Bone marrow (tissue), 2 donors: ENCODE results near the gene TMEM255B.
"Not testable (repeated sequence)": the region's sequence is repeated elsewhere in the genome, so short reads cannot be mapped to it uniquely, and the experiment has no call there.

Source experiments
- DNase-seq, 2 donors: peaks; one replicate each; lab custom pipeline; 2025; lab: John Stamatoyannopoulos, UW

TMEM255B gene

DNA sequence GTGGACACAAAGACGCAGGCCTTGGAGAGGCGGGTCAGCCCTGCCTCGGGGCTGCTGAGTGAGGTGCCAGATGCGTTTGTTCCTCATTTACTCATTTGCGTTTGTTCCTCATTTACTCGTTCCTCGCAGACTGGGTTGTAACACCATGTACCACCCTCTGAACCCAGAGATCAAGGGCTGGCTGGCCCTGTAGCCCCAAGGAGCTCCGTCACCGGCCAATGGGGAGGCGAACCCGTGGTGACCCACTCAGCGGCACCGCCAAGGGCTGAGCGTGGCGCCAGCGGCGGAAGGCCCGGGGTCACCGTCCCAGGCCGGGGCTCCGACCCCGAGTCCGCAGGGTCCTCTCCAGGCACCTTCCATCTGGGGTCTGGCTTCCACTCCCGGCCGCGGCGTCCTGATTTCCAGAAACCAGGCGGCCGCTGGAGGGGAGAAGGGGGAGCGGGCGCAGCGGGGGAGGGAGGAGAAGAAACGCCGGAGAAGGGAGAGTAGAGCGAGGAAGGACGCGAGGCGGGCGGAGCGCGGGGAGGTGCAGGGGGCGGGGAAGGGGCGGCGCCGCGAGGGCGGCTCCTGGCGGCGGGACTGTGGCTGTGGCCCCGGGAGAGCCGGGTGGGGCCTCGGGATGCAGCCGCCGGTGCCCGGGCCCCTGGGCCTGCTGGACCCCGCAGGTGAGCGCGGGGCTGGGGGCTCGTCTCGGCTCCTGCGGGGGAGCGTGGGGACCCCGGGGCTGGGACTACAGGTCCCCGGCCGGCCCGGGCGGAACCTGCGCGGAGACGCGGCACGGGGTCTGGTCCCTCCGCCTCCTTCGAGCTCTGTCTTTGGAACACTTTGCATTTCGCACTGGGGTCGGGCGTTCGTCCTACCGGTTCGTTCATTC is at the start of gene TMEM255B:
TSS of gene TMEM255B (plus strand) at position 576 of the 874 bp plus-strand sequence. CDS start at position 620, 44 bp downstream.
- peak; percentile 69 to 88 for DNase-seq

DNA sequence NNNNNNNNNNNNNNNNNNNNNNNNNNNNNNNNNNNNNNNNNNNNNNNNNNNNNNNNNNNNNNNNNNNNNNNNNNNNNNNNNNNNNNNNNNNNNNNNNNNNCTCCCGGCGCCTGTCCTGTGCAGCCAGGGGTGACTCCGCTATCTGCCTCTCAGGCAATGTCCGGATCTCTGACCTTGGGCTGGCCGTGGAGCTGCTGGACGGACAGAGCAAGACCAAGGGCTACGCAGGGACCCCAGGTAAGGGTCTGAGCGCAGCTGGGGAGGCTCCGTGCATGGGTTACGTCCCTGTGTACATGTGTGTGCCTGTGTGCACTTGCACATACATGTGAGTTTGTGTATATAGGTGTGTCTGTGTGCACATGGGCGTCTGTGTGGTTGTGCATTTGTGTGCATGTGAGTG is 36.1 kb upstream of the TMEM255B start:
- no peak for DNase-seq

GRCh38 chr13:113723410-113724015 is 35.5 kb upstream of the TMEM255B start:
- no peak for DNase-seq

DNA sequence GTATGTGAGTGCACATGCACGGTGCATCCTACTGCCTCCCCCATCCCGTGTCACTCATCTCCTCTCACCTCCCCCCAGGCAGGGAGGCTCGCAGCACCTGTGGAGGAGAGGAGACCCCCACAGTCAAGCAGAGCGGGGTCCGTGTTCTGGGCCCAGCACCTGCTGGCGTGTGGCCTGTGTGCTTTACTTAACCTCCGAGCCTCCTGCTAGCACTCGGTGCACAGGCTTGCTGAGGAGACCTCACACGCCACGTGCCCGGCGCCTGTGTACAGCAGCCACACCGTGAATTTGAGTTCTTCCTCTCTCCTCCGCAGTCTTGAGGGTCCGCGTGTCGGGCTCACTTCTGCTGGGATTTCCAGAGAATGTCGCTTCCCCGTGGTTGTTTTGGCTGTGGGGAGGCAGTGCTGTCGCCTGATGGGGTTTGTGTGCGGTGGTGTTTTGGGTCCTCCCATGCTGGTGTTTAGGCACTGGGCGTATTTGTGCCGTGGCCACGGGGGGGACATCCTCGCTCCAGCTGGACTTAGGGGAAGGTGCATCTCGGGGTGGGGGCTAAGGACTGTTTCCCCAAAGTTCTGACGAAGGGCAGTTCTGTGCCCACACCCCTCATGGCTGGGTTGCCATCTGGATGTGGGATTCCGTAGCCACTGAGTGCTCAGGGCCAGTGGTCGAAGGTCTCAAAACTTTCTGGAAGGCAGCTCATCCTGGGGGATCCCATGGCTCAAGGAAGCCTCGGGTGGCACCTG is 34.8 kb upstream of the TMEM255B start:
- no peak for DNase-seq

DNA sequence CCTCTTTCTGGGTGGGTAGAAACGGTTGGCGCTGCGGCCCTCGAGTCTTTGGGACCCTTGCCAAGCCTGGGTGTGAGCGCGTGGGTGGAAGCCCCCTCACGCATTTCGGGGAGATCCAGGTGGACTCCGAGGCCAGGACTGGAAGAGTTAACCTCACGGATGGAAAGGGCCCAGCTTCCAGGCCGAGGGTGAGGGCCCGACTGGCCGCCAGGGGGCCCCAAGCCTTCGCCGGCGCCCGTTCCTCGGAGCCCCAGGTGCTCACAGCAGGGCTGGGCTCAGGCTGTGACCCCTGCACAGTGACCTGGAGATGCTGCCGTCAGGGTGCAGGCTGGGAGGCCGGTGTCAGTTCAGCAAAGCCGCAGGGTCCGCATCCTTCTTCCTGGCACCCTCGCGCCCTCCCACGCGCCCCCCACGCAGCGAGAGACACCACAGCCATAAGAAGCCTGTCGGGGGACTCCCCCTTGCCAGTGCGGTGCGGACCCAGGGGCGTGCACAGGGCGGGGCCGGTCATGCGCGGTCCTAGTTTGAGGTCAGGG is 34.2 kb upstream of the TMEM255B start:
- peak in 1 of 2 donors; percentile 47 for DNase-seq

DNA sequence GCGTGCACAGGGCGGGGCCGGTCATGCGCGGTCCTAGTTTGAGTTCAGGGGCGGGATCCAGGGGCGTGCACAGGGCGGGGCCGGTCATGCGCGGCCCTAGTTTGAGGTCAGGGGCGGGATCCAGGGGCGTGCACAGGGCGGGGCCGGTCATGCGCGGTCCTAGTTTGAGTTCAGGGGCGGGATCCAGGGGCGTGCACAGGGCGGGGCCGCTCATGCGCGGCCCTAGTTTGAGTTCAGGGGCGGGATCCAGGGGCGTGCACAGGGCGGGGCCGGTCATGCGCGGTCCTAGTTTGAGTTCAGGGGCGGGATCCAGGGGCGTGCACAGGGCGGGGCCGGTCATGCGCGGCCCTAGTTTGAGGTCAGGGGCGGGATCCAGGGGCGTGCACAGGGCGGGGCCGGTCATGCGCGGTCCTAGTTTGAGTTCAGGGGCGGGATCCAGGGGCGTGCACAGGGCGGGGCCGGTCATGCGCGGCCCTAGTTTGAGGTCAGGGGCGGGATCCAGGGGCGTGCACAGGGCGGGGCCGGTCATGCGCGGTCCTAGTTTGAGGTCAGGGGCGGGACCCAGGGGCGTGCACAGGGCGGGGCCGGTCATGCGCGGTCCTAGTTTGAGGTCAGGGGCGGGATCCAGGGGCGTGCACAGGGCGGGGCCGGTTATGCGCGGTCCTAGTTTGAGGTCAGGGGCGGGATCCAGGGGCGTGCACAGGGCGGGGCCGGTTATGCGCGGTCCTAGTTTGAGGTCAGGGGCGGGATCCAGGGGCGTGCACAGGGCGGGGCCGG is 33.5 kb upstream of the TMEM255B start:
- not testable (repeated sequence) for DNase-seq

DNA sequence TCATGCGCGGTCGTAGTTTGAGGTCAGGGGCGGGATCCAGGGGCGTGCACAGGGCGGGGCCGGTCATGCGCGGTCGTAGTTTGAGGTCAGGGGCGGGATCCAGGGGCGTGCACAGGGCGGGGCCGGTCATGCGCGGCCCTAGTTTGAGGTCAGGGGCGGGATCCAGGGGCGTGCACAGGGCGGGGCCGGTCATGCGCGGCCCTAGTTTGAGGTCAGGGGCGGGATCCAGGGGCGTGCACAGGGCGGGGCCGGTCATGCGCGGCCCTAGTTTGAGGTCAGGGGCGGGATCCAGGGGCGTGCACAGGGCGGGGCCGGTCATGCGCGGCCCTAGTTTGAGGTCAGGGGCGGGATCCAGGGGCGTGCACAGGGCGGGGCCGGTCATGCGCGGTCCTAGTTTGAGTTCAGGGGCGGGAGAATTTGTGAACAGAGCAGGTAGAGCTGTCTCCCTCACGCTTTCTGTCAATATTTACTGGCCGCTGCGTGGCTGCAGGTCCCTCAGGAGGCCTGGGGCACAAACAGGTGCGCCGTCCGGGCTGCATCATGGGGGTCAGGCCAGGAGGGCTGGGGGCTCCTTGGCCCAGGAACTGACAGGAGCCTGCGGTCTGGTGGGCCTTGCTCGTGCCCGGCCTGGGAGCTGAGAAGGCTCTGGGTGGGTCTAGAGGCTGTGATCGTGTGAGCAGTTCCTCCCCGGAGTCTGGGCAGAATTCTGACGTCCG is 32.8 kb upstream of the TMEM255B start:
- not testable (repeated sequence) for DNase-seq

DNA sequence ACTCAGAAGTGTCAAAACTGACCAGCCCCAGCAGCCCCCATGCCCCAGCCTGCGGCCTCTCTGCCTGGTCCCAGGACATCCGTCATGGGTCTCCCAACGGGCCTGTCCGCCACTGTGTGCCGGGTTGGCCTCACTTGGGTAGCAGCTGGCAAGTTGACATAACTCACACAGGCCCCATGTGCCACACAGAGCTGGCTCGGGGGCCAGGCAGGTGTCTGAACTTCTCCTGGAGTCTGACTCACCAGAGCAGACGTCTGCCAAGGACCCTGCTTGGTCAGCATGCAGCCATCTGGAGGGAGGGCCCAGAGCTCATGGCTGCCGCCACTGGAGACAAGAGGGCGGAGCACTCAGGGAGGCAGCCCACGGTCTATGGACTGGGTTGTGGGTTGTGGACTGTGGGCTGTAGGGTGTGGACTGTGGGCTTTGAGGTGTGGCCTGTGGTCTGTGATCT is 32.0 kb upstream of the TMEM255B start:
- no peak for DNase-seq

- no peak for DNase-seq
Measured at GRCh38 chr13:113728571-113729054, 30.4 kb upstream of the TMEM255B start.

- DNase-seq, result no peak
Measured at GRCh38 chr13:113729187-113730019, 29.6 kb upstream of the TMEM255B start.

DNA sequence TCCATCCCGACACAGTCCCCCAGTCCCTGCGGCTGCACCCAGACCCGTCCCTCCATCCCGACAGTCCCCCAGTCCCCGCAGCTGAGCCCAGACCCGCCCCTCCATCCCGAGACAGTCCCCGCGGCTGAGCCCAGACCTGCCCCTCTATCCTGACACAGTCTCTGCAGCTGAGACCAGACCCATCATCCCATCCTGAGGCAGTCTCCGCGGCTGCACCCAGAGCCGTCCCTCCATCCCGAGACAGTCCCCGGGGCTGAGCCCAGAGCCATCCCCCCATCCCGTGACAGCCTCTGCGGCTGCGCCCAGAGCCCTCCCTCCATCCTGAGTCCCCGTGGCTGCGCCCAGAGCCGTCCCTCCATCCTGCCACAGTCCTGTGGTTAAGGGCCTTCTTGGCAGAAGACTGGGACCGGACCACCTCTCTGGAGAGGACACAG is 28.8 kb upstream of the TMEM255B start:
- DNase-seq, result no peak

- no peak for DNase-seq
Measured at GRCh38 chr13:113730831-113731191, 28.2 kb upstream of the TMEM255B start.

DNA sequence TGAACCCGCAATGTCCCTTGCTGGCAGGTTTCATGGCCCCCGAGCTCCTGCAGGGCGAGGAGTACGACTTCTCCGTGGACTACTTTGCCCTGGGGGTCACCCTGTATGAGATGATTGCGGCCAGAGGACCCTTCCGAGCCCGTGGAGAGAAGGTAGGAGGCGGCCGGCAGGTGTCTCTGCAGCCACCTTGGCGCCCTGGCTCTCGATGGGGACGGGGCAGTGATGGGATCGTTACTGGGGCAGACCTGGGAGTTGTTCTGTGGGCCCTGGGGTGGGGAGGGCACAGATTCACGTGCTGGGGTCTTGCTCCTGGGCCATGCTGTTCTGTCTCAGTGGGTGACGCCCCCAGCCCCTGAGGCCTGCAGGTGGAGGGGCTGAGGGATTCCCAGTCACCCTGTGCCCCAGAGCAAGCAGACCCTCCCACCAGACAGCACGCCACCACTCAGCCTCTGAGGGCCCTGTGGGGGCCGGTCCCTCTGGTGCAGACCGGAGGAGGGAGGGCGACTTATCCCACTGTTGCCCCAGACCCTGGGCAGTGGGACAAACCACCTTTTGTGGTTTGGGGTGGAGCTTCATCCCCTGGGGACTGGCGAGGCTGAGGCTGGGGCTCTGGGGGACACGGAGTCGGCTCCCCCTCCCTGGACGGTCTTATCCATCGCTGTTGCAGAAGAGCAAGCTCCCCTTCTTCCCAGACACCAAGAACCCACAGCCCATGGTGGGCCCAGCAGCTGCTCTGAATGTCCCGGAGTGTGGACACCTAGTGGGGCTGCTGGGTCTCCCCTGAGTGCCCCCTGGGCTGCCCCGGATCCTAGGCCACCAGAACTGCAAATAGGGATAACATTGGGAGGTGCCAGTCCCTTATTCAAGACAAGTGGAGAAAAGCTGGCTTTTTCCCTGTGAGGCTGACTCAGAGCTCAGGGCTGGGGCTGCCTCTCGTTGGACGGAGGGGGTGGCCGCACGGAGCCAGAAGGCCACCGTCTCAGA is 27.5 kb upstream of the TMEM255B start:
- no peak for DNase-seq

DNA sequence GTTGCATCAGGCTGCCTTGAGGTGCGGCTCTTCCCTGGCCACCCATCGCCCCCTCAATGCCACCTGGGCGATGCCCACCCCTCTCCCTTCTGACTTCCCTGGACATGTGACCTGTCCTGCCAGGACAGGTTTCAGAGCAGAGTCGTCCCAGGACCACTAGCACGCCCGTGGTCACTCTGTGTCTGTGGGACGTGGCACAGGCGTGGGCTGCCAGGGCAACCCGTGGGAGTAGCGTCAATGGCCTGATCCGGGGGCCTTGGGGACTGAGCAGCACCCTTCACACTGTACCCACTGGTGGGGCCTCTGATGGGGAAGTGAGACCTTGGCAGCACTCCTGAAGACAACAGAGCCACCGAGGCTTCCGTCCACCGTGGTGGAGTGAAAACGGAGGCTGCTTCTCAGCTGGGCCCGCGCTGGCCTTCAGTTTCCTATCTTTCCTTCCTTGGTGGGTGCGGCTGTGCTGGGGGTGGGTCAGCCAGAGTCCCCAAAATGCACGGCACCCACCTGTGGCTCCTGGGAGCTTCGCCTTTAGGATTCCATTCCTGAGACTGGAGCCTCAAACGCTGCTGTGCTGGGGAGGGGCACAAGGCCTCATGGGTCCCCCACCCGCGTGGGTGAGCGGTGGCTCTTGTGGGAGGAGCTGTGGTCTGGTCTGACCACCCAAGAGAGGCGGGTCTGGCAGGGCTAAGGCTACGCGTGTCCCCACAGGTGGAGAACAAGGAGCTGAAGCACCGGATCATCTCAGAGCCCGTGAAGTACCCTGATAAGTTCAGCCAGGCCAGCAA is 26.7 kb upstream of the TMEM255B start:
- no peak for DNase-seq

DNA sequence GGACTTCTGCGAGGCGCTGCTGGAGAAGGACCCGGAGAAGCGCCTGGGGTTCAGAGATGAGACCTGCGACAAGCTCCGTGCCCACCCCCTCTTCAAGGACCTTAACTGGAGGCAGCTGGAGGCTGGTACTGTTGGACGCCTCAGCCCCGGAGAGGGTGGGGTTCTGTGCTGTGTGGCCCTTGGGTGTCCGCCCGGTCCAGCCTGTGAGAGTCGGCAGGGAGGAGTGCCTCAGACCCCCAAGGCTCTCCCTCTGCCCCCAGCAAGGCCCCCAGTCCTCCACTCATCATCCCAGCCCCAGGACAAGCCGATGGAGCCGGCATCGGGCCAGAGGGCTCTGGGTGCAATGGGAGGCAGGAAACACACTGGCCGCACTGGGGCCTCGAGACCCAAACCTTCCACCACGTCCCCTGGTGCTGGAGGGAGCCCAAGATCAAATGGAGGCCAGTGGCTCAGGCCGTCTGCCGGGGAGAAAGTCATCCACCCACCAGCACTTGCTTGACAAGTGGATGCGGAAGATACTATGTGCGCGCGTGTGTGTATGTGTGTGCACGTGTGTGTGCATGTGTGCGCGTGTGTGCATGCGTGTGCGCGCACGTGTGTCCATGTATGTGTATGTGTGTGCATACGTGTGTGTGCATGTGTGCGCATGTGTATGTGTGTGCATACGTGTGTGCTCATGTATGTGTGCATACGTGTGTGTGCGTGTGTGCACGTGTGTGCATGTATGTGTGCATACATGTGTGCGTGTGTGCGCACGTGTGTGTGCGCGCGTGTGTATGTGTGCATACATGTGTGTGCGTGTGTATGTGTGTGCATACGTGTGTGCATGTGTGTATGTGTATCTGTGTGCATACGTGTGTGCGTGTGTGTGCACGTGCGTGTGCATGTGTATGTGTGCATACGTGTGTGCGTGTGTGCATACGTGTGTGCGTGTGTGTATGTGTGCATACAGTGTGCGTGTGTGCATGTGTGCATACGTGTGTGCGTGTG is 25.8 kb upstream of the TMEM255B start:
- no peak for DNase-seq

DNA sequence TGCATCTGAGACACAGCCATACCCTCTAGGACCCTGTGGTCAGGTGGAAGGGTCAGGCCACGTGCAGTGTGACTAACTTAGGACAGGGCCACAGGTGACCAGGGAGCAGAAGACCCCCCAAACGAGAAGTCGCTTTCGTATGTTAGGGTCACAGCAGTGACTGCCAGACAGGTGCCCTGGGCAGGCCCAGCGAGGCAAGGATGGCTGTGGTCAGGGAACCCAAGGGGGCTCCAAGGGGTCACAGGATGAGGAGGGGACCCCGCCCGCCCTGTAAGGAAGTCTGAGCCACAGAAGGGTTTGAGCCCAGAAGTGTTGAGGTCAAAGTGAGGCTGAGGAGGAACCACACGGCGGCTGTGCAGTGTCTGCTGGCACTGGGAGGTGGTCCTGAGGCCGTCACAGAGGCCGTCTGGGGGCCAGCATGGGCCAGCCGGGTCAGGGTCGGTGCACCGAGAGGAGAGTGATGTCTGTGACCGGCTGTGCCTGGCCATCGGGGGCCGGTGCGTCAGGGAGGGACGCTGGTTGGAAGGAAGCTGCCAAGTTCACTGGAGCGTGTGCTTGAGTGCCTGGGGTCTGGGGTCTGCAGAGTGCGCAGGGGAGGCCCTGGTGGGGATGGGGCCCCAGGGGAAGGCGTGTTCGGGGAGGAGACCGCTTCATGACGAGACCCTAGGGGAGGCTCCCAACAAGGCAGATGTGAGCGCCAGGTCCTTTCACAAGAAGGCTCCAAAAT is 24.8 kb upstream of the TMEM255B start:
- no peak for DNase-seq
